Measurements from ENCODE around the gene LRRC8C.
"Not testable (repeated sequence)": the region's sequence is repeated elsewhere in the genome, so short reads cannot be mapped to it uniquely, and the experiment has no call there.

LRRC8C gene

DNA sequence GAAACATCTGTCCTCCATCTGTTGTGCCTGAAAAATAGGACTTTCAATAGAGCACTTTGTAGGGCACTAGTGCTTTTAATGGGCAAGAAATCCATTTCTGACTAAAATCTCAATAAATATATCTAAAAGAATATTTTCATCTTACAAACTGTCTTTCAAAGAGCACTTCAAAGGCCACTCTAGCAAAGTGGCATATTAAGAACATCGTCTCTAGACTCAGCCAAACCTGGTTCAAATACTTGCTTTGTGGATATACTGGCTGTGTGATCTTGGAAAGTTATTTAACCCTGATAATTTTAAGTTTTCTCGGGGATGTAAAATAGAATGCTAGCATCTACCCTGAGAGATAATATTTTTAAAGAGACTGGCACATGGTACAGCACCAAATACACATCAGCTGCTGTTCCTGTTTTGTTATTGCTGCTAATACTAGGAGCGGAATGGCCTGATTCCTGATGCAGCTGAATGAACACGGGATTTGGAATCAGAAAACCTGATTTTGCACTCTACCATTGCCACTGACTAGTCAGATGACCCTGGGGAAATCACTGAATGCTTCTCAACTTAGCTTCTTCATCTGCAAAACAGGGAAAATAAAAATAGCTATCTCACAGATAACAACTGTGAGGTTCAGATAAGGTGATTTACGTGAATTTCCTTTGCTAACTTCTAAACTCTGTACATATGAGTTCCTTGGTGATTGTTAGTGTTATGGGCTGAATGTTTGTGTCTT, 25.2 kb upstream of the LRRC8C start:
- DNase-seq (ENCODE audit: low spot score), result no peak

DNA sequence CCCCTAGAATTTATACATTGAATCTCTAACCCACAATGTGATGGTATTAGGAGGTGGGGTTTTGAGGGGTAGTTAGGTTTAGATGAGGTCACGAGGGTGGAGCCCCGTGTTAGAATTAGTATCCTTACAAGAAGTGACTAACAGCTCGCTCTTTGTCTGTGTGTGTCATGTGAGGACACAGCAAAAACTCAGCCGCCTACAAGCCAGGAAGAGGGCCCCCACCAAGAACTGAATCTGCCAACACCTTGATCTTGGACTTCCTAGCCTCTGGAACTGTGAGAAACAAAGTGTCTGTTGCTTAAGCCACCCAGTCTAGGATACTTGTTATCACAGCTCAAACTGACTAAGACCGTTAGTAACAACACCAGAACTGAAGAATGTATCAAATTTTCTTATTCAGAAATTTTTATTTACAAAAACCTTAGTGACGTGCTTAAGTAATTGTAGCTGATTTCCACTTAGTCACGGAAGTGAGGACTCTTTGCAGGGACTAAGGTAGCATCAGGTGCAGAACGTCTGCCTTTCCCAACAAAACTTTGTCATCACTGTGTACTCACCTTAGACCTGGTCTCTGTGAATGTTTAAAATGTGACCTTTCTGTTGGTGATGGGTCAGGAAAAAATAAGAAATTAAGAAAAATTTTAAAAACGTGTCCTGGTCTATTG, 24.5 kb upstream of the LRRC8C start:
- no peak for DNase-seq (ENCODE audit: low spot score)

DNA sequence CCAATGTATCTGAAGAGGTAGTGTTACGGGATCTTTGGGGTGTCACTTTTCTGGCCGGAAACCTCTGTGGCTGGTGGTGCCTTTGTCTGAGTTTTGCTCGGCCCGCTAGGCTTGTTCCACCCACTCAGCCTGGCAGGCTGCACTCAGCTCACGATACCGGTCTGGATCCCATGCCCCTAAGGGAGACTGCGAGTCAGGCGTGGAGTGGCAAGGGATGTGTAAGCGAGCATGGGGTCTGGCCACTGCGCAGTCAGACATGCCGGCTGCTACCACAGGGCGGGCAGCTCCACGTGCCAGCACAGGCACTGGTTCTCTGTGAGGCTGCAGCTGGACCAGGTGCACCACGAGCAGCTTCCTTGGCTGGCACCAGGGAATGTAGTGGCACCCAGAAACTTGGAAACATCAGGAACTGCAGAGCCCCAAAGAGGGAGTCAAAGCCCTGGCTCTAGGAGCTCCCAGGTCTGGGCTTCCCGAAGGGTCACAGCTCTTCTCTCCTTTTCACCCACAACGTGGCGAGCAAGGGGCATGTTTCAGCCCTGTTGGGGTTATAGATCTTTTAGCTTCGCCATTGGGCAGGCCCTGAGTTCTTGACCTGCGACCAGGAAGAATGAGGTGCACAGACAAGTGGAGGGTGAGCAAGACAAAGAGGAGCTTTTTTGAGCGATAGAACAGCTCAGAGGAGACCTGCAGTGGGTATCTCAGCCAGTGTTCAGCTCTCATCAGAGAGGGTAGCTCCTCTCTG, 23.8 kb upstream of the LRRC8C start:
- no peak for DNase-seq (ENCODE audit: low spot score)

DNA sequence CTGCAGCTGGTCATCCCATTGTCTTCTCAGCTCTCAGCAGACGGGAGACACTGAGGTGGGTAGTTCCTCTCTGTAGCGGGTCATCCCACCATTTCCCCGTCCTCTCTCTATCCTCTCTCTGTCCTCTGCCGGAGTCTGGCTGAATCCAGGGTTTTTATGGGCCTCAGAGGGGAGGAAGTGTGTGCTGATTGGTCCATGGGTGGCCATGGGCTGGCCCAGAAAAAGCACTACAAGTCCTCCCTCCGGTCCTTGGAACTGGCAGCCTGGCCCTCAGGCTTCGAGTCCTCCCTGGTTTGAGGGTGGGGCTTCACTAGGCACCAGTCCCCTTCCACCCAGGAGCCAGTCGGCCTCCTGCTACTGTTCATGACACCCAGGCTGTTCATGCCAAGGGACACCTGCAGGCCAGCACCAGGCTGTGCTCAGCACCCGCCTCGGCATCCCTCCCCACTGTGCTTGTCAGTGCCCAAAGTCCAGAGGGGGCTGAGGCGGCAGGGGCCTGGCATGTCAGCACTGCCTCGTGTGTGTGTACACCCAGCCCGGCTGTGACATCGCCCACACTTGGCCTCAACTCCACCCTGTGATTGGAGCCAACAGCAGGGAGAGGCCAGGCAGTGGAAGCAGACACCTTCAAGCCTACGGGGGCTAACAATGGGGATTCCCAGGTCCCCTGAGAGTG, 23.0 kb upstream of the LRRC8C start:
- no peak for DNase-seq (ENCODE audit: low spot score)

DNA sequence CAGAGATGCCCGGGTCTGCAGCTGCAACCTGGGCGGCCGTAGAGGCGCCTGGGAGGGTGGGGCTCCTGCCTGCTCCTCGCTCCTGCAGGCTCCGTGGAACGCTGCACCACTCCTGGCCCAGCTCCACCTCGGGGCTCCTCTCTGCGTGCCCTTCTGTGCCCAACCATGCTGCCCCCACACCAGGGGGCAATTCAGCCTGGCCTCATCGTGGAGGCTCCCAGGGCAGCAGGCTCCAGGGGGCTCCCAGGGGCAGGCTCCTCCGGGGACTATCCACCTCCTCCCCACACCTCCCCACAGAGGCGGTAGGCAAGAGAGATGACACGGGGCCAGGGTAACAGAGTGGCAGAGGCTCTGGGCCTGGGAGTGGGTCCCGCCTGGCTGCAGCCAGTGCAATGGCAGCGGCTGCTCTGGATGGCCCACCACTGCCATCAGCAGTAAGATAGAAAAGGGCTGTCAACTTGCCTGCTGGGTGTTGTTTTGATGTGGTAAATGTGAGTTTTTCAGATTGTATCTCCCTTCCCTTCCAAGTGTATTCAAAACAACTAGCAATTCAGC, 22.4 kb upstream of the LRRC8C start:
- no peak for DNase-seq (ENCODE audit: low spot score)

DNA sequence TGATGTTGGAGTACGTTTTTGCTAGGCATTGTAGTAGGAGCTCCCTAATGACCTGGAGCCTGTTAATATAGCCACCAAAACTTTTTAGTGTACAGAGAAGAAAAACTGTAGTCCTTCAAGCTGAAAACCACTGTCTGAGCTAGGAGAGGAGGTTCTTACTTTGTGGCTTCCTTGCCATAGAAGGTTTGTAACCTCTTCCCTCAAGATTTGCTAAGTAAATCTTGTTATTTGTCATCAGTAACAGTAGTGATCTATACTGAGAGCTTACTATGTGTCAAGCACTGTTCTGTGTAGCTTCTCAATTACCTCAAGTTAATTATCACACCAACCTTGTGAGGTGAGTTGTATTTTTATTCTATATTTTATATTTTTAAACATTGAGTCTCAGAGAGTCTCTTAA, 21.2 kb upstream of the LRRC8C start:
- DNase-seq (ENCODE audit: low spot score), result no peak

DNA sequence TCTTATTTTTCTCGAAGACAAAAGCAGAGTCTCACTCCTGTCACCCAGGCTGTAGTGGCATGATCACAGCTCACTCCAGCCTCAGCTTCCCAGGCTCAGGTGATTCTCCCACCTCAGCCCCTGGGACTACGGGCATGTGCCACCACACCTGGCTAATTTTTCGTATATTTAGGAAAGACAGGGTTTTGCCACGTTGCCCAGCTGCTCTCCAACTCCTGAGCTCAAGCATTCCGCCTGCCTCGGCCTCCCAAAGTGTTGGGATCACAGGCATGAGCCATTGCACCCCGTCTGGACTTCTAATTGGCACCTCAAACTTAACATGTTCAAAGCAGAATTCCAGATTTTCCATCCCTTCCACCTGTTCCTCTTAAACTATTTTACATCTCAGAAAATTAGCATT, 19.0 kb upstream of the LRRC8C start:
- no peak for DNase-seq (ENCODE audit: low spot score)

DNA sequence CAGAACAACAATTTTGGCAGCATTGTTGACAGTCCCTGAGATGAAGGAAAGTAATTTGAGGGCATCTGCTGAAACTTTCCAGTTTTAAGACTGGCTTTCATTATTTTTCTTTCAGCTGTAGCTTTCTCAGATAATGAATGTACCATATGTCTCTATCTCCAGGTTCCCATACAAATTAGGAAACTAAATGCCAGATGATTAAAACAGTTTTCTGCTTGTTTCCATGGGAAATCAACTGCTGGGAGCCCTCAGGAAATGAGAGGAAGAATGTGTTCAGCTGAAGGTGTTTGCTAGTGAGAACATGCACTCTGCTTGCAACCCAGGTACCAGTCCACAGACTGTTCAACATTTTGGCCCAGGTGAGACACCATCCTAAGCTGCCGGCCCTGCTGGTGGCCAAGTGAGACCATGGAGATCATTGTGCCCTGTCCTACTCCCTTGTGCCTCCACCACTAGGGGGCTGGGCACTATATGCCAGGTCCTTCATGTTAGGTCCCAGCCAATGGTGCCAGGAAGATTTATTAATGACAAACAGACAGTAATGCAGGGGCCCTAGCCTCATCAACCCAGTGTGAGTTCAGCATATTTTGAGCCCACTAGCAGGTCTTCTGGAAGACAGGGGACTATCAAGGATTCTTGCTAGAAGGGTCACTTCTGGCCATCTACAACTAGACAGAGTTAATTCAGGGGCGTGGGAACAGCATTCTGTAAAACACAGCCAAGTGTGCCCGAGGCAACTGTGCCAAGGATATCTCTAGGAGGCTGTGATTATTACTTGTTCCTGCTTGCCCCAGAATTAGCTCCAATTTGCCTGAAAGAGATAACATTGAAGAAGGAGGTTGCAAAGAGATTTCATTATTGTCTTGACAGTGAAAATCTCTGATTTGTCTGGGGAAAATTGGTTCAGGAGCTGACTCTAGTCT, 17.0 kb upstream of the LRRC8C start:
- DNase-seq (ENCODE audit: low spot score), result peak; percentile 42

DNA sequence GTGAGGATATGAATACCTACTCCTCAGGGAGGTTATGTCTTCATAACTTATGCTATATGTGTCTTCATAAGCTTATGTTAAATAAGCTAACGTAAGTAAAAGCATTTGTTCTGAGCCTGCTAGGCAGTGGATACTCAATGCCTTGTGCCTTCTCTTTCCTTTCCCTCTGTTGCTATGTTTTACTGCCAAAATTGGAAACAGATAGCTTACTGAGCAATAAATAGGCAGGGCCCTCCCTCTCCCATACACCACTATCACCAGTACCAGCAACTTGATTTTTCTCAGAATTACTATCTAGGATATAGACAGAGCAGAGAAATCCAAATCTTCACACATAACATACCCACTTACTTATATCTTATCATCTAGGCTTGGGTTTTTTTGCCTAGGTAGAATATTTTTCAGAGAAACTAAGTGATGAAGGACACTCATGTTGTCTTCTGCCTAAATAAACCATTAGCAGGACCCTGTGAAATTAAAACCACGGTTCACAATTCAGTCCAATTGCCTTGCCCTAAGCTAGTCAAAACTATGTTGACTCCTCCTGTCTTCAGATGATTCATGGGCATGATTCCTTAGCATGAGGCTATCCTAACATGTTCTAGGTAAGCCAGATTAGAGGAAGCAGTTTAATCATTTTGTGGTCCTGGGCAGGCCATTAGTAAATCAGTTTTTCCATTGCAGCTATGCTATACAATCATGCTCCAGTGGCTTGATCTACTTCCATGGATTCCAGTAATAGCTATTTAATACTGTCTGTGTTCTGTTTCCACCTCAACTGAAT, 15.9 kb upstream of the LRRC8C start:
- no peak for DNase-seq (ENCODE audit: low spot score)

DNA sequence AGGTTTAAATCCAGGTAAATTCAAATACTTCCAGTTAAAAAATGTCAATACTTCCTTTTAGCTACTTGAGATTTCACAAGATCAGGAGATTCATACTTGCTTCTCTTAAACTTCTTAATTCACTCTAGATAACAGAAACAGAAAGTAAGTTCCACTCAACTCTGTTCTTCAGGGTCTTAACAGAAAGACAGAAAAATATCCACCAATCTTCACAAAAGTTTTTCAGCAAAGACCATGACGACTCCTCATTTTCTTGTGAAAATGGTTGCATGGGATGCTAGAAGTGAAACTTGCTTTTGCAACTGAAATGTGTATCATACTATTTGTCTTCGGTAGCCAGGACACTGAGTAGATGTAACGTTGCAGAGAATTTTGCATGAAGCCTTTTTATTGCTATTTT, 12.3 kb upstream of the LRRC8C start:
- DNase-seq (ENCODE audit: low spot score), result no peak

DNA sequence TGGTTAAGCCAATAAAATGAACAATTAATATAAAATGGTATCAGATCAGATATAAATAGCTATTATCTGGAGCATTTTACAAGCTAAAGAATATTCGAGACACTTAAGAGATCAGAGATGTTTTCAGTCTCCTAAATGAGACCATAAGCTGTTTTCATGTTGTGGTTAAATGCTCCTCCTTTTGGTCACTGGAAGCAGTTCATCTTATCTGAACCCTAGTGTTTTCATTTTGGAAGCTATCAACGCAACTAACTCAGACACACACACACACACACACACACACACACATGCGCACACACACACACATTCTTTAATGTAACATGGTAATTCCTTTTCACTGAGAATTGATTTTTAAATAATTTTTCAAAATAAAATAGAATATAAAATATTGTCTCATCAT, 10.0 kb upstream of the LRRC8C start:
- no peak for DNase-seq (ENCODE audit: low spot score)

DNA sequence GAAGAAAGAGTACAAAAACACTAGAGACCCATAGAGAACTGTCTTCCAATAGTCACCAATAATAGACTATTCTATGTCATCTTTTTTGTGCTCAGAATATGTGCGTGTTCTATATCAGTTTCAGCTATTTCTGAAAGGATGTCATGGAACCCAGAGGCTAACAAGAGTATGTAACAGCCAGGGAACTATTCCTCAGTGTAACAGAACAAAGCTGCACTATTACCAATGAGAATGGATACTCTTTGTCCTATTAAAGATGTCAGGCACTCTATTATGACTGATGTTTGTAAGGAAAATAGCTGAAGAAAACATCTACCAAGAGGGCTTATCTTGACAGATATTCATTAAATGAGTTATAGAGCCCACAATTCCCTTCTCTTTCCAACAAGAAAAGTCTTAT, 8.6 kb upstream of the LRRC8C start:
- DNase-seq (ENCODE audit: low spot score), result no peak

DNA sequence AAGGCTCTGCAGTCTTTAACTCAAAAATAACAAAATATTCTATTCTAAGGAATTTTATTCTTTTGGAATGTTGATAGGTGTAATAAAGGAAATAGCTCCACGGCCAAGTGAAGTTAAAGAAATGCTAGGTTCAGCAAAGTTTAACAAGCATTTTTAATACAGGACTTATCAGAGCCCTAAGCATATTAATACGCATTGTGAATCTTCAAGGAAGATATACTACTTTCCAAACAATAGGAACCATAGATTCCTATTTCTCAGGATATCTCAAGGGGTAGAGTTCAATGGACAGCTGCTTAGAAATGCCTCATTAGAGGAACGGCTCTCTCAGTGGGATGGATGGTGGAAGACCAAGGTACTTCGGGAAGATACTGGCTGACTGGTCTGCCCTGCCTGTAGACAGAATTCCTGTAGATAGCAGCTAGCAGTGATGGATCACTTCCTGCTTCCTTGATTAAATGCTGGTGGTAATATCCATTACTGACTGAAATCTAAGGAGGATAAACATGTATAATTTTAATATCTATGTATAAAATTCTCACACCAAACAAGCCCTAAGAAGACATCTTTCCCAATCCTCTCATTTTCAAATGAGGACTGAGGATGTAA, 8.1 kb upstream of the LRRC8C start:
- DNase-seq (ENCODE audit: low spot score), result no peak

DNA sequence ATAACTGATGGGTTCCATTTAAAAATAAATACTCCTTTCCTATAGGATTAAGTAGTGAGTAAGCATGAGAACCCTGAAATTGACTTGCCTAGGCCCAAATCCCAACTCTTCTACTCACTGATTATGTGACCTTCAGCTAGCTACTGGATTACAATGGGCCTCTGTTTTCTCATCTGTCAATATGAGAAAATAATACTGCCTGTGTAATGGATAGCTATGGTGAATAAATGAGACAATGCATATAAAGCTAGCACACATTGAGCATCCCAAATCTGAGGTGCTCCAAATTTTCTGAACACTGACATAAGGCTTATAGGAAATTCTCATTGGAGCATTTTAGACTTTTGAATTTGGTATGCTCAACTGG, 5.3 kb upstream of the LRRC8C start:
- no peak for DNase-seq (ENCODE audit: low spot score)

DNA sequence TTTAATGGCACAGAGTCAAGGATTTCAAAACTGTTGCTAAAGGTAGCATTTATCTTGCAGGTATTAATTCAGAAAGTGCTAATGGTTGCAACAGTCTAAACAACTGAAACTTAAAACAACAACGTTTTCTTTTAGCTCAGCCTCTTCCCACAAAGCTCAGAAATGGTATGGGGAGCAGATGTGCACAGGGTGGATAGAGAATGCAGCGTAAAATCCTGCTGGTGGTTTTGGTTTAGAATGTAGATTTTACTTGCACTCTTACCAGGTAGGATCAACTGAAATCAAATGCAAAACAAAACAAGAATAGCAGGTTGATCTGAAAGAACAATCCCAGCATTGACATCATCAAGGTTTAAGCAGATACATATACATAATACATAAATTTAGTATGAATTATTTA, 3.8 kb upstream of the LRRC8C start:
- DNase-seq (ENCODE audit: low spot score), result no peak

DNA sequence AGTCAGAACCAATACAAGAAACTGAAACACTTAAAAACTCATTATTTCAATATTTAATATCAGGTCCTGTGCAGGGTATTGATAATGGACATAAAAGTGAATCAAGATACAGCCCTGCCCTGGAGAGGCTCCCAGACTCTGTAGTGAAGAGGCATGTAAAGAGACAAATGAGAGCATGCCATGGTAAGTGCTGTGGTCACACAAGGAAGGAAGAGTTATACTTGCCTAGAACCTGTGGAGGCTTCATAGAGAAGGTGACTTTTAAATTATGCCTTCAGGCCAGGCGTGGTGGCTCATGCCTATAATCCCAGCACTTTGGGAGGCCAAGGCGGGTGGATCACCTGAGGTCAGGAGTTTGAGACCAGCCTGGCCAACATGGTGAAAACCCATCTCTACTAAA, 3.3 kb upstream of the LRRC8C start:
- not testable (repeated sequence) for DNase-seq (ENCODE audit: low spot score)

DNA sequence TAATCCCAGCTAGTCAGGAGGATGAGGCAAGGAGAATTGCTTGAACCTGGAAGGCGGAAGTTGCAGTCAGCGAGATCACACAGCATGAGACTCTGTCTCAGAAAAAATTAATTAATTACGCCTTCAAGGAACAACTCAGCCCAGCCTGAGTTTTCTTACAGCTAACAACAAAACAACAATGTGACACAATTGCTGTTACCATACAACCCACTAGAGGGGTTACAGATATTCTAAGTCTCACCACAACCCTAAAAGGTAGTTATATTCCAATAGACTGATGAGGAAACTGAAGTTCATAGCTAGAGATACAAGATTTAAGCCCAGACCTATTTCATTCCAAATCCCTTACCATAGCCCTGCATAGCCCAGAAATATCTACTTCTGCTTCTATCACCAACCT, 2.9 kb upstream of the LRRC8C start:
- DNase-seq (ENCODE audit: low spot score), result no peak

DNA sequence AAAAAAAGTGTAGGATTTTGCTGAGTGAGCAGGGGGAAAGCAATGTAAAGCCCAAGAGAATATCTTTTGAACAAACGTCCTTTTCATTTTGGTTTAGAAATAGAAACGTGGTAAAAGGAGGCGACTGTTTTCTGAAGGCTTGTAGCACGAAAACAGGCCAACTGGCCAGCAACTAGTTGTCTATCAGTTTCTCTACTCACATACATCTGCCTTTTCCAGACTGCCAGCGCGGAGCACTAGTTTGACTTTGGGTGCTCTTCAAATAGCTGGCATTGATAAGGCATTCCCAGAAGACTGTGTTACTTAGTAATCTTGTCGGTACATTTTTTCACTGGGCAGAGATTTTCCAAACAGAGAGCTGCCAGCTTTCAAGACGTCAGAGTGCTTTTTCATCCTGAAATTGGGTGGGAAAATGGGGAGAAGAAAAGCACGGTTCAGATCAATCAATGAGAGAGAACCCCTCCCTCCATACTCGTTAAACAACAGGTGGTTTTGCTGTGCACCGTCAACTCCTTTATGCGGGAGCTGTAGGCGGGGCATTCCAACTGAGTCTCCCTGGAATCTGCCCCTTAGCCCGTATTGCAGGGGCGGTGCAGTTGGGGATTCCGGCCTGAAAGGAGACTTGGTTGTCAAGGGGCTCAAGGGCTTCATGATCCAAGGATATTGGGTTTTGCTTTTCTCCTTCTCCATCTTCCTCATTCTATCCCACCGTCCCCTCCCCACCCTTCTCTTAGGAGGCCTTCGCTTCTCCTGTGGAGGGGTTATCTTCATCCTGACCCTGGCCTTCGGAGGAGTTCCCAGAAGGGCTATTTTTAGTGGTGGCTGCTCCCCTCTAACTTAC, 884 bp upstream of the LRRC8C start:
- DNase-seq (ENCODE audit: low spot score), result peak; percentile 45

DNA sequence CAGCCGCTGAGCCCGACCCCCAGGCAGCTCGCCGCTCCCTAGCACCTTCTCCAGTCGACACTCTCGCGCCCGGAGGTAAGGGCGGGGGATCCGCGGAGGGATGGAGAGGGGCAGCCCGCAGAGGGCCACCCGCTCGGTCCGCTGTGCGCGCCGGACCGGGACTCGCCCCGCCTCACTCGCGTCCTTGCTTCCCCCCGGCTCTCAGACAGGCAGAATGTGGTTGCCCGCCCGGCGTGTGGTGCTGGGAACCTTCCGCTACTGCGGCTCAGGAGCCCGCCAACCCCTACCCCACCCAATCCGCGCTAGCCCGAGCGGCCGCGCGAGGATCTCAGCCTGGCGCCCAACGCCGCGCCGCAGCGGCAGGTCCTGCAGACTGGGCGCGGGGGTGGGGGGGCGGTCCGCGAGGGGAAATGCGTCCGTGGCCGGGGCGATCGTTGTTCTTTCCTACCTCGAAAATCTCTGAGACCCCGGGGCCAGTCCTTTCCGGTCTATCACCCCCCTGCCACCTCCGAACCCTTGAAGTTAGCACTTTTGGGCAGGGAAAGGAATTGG, 404 bp downstream of the LRRC8C start:
- DNase-seq (ENCODE audit: low spot score), result peak; percentile 62
